Left ventricle myocardium inferior (tissue), 1 donor: ENCODE measurements around the gene BAIAP2L2. TPM values are rescaled to one million over a fixed set of nuclear protein-coding genes. Genes with fewer than 3 reads are reported as not detected.
"Not testable (repeated sequence)": the region's sequence is repeated elsewhere in the genome, so short reads cannot be mapped to it uniquely, and the experiment has no call there.

ENCODE experiments used
- DNase-seq: peaks from one replicate; pipeline ENCODE4 v3.0.0-alpha.2; 2020
- H3K27ac ChIP-seq: fragments of 200-600 bp; replicated peaks from 2 replicates; pipeline ENCODE4 v1.8.0; 2021
- H3K27me3 ChIP-seq: fragments of 200-600 bp; 2 replicates; pipeline ENCODE4 v1.8.0; 2021; ENCODE audit warnings: low read depth
- H3K36me3 ChIP-seq: fragments of 200-600 bp; 2 replicates; pipeline ENCODE4 v1.8.0; 2021
- H3K4me1 ChIP-seq: fragments of 200-600 bp; 2 replicates; pipeline ENCODE4 v1.8.0; 2021
- H3K4me3 ChIP-seq: fragments of 200-600 bp; 2 replicates; pipeline ENCODE4 v1.8.0; 2021; ENCODE audit warnings: mild to moderate bottlenecking, moderate library complexity
- H3K9me3 ChIP-seq: fragments of 200-600 bp; replicated peaks from 2 replicates; pipeline ENCODE4 v1.8.0; 2021
- intact Hi-C: fragments of 100-400 bp; cut with micrococcal nuclease; formaldehyde crosslinking; loops from one replicate; pipeline ENCODE4 v1.11.0; 2022
- total RNA-seq: library from RNA; stranded (reverse); fragmentation: NEBNext Ultra II Directional; extraction: Animal tissue kit (Norgen Biotek cat#: 25700); gene quantifications from one replicate; pipeline ENCODE4 v1.2.1, GENCODE V29; 2021
- TF ChIP-seq, protein P1 (sequence below): fragments of 200-600 bp; IDR thresholded peaks from 2 replicates; pipeline ENCODE4 v1.8.0; 2021; ENCODE audit warnings: antibody characterized with exemption, mild to moderate bottlenecking, borderline replicate concordance
- donor health status: DM: no; HTN: yes; CAD: no; lungs with severe emphysema.

BAIAP2L2 gene
- total RNA-seq, 1 donor from 2014 or later: 0.16 TPM

DNA sequence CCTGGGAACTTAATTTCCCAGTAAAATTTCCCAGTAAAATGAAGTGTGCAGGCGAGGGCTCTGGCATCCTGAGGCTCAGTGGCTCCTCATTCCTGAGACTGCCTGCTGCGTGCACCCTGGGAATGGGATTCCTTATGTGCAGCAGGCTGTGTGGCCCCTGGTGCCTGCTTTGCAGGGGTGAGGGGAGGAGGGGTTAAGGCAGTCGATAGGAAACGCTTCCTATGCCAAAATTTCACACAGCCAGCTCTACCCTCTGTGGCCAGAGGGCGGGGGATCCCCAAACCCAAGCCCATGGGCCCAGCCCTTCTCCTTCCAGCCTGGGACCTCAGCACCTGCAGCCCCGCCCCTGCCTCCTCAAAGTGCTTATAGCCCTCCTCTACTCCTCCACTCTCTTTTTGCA is 12.1 kb upstream of the BAIAP2L2 start:
- H3K36me3 ChIP-seq: peaks cover 3% of the 10 kb centered on the region
- TF ChIP-seq, protein P1, sequence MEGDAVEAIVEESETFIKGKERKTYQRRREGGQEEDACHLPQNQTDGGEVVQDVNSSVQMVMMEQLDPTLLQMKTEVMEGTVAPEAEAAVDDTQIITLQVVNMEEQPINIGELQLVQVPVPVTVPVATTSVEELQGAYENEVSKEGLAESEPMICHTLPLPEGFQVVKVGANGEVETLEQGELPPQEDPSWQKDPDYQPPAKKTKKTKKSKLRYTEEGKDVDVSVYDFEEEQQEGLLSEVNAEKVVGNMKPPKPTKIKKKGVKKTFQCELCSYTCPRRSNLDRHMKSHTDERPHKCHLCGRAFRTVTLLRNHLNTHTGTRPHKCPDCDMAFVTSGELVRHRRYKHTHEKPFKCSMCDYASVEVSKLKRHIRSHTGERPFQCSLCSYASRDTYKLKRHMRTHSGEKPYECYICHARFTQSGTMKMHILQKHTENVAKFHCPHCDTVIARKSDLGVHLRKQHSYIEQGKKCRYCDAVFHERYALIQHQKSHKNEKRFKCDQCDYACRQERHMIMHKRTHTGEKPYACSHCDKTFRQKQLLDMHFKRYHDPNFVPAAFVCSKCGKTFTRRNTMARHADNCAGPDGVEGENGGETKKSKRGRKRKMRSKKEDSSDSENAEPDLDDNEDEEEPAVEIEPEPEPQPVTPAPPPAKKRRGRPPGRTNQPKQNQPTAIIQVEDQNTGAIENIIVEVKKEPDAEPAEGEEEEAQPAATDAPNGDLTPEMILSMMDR: no peak
- no peaks in the 10 kb centered on the region for H3K9me3 ChIP-seq
- no peaks in the 10 kb centered on the region for H3K27me3 ChIP-seq
- intact Hi-C loops: no loop called here
- no peak overlapping the region for H3K4me3 ChIP-seq
- no peak for DNase-seq
- no peak overlapping the region for H3K27ac ChIP-seq
- H3K4me1 ChIP-seq: no peaks in the 10 kb centered on the region

DNA sequence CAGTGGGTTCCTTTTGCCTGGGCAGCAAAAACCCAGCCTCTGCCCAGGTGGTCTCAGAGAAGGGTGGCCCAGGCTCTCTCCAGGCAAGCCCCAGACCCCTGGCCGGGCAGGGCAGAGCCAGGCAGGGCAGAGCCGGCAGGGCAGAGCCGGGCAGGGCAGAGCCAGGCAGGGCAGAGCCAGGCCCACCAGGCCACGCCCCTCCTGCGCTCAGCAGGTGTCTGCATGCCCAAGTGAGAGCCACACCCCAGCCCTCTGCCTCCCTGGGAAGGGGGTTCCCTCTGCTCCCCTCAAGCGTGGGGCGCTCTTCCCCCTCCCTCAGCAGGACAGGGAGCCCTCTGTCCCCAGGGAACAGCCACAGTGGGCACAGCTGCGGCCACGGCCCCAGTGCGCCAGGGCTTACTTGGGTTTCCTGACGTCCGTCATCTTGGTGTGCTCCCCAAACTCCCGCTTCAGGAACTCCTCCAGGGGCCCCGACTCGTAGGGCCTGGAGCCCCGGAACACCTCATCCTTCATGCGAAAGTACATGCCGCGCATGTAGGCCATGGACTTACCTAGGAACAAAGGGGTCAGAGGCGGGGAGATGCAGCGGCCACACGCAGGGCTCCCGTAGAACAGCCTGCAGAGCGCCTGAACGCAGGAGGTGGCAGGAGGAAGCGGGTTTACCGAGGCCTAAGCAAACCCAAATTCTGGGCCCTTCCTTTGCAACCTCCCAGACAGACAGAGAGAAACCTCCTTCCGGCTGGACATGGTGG is 10.1 kb upstream of the BAIAP2L2 start:
- no peaks in the 10 kb centered on the region for H3K27me3 ChIP-seq
- no peaks in the 10 kb centered on the region for H3K9me3 ChIP-seq
- H3K36me3 ChIP-seq: no peaks in the 10 kb centered on the region
- TF ChIP-seq, protein P1: no peak
- no peaks in the 10 kb centered on the region for H3K4me1 ChIP-seq
- H3K27ac ChIP-seq: no peak overlapping the region
- DNase-seq: no peak
- H3K4me3 ChIP-seq: no peak overlapping the region
- intact Hi-C loops: no loop called here

DNA sequence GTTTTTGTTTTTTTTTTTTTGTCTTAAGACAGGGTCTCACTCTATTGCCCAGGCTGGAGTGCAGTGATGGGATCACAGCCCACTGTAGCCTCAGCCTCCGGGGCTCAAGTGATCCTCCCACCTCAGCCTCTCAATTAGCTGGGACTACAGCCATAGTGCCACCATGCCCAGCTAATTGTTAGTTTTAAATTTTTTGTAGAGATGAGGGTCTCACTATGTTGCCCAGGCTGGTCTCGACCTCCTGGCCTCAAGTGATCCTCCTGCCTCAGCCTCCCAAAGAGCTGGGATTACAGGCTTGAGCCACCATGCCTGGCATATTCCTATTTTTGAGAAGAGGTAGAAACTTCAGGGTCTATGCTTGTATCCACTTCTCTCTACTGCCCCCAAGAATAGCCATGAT is 8.3 kb upstream of the BAIAP2L2 start:
- intact Hi-C loops, H3K36me3 ChIP-seq, H3K9me3 ChIP-seq, H3K4me3 ChIP-seq, H3K27ac ChIP-seq, H3K27me3 ChIP-seq, DNase-seq: not testable (repeated sequence)
- peaks cover 11% of the 10 kb centered on the region for H3K4me1 ChIP-seq

GRCh38 chr22:38118182-38118581 is 7.7 kb upstream of the BAIAP2L2 start:
- no peak for DNase-seq
- intact Hi-C loops: no loop called here
- Histone ChIP-seq H3K27me3 (no peaks in the 10 kb centered on the region), H3K4me3 (no peak overlapping the region), H3K27ac (no peak overlapping the region), H3K9me3 (no peaks in the 10 kb centered on the region), H3K4me1 (peaks cover 11% of the 10 kb centered on the region), H3K36me3 (no peaks in the 10 kb centered on the region)
- TF ChIP-seq, protein P1: no peak

GRCh38 chr22:38117556-38117955 is 7.1 kb upstream of the BAIAP2L2 start:
- DNase-seq, H3K9me3 ChIP-seq, H3K27ac ChIP-seq, intact Hi-C loops, H3K4me3 ChIP-seq, H3K27me3 ChIP-seq, H3K36me3 ChIP-seq: not testable (repeated sequence)
- peaks cover 11% of the 10 kb centered on the region for H3K4me1 ChIP-seq

DNA sequence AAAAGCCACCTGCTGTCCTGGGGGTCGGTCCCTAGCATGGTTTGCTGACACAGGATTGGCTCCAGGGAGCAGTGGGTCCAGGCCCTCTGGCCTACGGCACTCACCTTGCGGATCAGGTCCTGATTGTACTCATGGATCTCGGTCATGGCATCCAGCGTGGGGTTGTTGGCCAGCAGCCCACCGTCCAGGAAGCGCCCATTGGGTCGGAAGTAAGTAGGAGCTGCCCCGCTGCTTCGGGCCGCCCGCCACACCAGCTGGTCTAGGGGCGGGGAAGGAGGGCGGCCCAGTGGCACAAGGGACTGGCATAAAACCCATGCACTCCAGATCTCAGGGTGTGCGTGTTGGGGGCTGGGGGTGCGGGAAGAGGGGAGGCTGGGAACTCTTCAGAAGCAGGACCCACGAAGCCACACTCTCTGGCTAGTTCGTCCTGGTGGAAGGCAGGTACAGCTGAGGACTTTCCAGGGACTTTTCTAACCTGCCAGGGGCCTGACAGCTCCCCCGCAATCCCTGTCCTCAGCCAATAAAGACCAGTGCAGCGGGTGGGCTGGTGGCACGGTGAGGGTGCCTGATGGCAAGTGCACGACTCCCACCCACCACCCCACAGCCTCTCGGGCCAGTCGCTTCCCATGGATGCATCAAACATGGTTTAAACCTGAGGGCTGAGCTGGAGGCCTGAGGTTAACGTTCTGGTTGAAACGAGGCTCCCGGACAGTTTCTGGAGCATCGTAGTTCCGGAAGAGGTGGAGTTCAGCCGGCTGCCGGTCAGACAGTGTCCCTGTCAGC is 5.1 kb upstream of the BAIAP2L2 start:
- TF ChIP-seq, protein P1: no peak
- no peak for DNase-seq
- H3K4me3 ChIP-seq: no peak overlapping the region
- intact Hi-C loops: no loop called here
- H3K36me3 ChIP-seq: peaks cover 10% of the 10 kb centered on the region
- no peak overlapping the region for H3K27ac ChIP-seq
- no peaks in the 10 kb centered on the region for H3K27me3 ChIP-seq
- H3K9me3 ChIP-seq: no peaks in the 10 kb centered on the region
- H3K4me1 ChIP-seq: peaks cover 11% of the 10 kb centered on the region
